ENCODE data around the gene SLC38A5.

DNA sequence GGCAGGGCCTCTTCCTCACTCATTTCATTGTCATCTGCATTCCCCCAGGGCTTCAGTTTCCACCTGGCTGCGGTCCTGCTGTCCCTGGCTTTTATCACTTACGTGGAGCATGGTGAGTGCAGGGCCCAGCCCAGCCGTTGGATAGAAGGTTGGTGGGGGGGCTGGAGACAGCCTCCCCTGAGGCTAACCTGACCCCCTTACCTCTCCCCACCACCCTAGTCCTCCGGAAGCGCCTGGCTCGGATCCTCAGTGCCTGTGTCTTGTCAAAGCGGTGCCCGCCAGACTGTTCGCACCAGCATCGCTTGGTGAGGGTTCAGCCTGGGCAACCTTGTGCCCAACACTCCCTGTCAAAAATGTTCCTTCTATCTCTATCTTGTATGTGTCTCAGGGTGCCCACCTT lies 45.8 kb upstream of the SLC38A5 start:
- TF ChIP-seq POLR2A (conservative IDR thresholded peaks at IDR 0.05) (no peak), TCF7L2 (IDR thresholded peaks at IDR 0.05; ENCODE audit: low read depth, low read length) (no peak), HEY1 (CRISPR knock-in tag; IDR thresholded peaks at IDR 0.05; ENCODE audit: borderline replicate concordance) (no peak), NFE2L1 (tag; IDR thresholded peaks at IDR 0.05; ENCODE audit: borderline replicate concordance, low read depth) (no peak), SIN3A (IDR thresholded peaks at IDR 0.05; ENCODE audit: borderline replicate concordance in 2 of 2, control insufficient read depth in 1 of 2, low read depth in 2 of 2, low read length in 2 of 2) (no peak), YY1 (IDR thresholded peaks at IDR 0.05; ENCODE audit: borderline replicate concordance in 1 of 3, control insufficient read depth in 1 of 3, extremely low read depth in 1 of 3, insufficient read depth in 3 of 3, insufficient read length in 1 of 3, insufficient replicate concordance in 2 of 3, low read depth in 1 of 3, low read length in 2 of 3) (no peak), HNRNPH1 (optimal IDR thresholded peaks at IDR 0.05; ENCODE audit: low read depth, low read length) (no peak), ZSCAN32 (CRISPR knock-in tag; IDR thresholded peaks at IDR 0.05) (no peak), EGR1 (conservative IDR thresholded peaks at IDR 0.05) (no peak), ZNF274 (IDR thresholded peaks at IDR 0.05; ENCODE audit: borderline replicate concordance, low read depth, low read length) (no peak), HMGN3 (IDR thresholded peaks at IDR 0.05; ENCODE audit: borderline replicate concordance, extremely low read depth, insufficient read length, low read depth, low read length) (no peak)

Data from K562 (cell line).